ENCODE data around the gene TSPAN9. TPM values are rescaled to one million over a fixed set of nuclear protein-coding genes. Genes with fewer than 3 reads are reported as not detected.

Gene TSPAN9
- total RNA-seq, 4 donors from 2014 or later, result 15.7 to 32.6 (median 26.2) TPM

DNA sequence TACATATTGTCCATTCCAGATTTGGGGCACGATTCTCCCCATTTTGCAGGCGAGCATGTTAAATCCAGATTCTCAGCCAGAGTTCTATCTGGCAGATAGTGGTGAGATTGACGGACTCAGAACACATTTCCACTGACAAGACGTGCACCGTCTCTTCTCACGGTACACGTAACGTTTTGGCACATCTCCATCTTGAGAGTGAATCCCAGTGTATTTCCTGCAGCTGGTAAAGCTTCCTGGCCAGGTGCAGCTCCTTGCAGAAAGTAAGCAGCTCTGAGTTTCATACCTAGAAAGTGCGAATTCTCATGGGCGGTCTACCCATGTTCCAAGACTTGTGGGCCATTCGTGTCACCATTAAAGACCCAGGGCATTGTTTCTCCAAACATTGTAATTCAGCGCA lies 102.6 kb downstream of the TSPAN9 start:
- no peaks in the 10 kb centered on the region for H3K36me3 ChIP-seq
- H3K9me3 ChIP-seq, result no peaks in the 10 kb centered on the region
- no peak overlapping the region for H3K4me3 ChIP-seq
- H3K4me1 ChIP-seq, result peaks cover 0 to 6% (median 0%) of the 10 kb centered on the region in 4 donors
- DNase-seq (ENCODE audit: low spot score in 2 of 2), result no peak
- H3K27ac ChIP-seq, result no peak overlapping the region
- H3K27me3 ChIP-seq, result no peaks in the 10 kb centered on the region
- TF ChIP-seq EP300 (IDR thresholded peaks at IDR 0.05), result no peak
- TF ChIP-seq, protein P1, sequence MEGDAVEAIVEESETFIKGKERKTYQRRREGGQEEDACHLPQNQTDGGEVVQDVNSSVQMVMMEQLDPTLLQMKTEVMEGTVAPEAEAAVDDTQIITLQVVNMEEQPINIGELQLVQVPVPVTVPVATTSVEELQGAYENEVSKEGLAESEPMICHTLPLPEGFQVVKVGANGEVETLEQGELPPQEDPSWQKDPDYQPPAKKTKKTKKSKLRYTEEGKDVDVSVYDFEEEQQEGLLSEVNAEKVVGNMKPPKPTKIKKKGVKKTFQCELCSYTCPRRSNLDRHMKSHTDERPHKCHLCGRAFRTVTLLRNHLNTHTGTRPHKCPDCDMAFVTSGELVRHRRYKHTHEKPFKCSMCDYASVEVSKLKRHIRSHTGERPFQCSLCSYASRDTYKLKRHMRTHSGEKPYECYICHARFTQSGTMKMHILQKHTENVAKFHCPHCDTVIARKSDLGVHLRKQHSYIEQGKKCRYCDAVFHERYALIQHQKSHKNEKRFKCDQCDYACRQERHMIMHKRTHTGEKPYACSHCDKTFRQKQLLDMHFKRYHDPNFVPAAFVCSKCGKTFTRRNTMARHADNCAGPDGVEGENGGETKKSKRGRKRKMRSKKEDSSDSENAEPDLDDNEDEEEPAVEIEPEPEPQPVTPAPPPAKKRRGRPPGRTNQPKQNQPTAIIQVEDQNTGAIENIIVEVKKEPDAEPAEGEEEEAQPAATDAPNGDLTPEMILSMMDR (IDR thresholded peaks at IDR 0.05), result no peak
- no peak for TF ChIP-seq POLR2A (IDR thresholded peaks at IDR 0.05)
- 85 to 91% methylated on average over 12 of the region's 12 CpGs for WGBS, 2 donors

DNA sequence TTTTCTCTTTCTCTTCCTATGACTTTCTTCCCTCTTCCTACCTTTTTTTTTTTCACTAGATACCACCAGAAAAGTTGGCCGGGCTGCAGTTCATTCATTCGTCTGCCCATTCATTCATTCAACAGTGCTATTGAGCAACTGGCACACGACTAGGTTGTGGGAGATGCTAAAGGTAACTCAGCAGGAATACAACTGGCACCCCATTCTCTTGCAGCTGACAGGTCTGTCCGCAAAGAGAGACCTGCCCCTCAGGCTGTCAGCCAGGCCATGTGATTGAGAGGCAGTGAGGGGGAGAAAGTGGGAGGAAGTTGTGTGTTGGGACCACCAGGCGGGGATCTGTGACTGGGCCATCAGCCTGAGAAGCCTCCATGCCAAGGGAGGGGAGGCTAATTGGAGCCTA lies 105.2 kb downstream of the TSPAN9 start:
- Histone ChIP-seq H3K4me1 (peaks cover 0 to 18% (median 4%) of the 10 kb centered on the region in 4 donors), H3K9me3 (no peaks in the 10 kb centered on the region), H3K27me3 (no peaks in the 10 kb centered on the region), H3K27ac (no peak overlapping the region), H3K4me3 (no peak overlapping the region), H3K36me3 (no peaks in the 10 kb centered on the region)
- TF ChIP-seq EP300 (IDR thresholded peaks at IDR 0.05), result no peak
- no peak for DNase-seq (ENCODE audit: low spot score in 2 of 2)
- WGBS, 2 donors, result 73 to 83% methylated on average over 5 of the region's 5 CpGs

DNA sequence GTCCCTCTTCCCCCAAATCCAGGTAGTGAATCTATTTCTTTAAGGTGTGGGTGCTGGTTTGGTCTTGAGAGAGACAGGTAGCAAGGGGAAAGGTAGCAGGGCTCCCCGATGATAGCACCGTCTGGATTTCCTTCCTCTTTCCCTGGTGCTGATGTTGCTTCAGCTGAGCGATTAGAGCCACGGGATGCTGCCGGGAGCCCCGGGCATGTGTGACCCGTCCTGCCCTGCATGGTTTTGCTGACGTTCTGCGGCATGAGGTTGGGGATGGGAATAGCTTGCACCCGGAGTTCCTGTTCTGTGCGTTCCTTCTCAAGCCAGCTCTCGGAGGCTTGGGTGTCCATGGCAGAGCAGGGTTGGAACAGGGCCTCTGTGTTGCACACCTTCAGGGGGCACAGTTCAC lies 107.3 kb downstream of the TSPAN9 start:
- H3K27me3 ChIP-seq, result no peaks in the 10 kb centered on the region
- no peak overlapping the region for H3K4me3 ChIP-seq
- no peak overlapping the region for H3K27ac ChIP-seq
- peaks cover 0 to 13% (median 4%) of the 10 kb centered on the region in 4 donors for H3K4me1 ChIP-seq
- no peak for DNase-seq (ENCODE audit: low spot score in 2 of 2)
- H3K36me3 ChIP-seq, result no peaks in the 10 kb centered on the region
- WGBS, 2 donors, result 71 to 81% methylated on average over 9 to 10 of the region's 12 CpGs
- TF ChIP-seq EP300 (IDR thresholded peaks at IDR 0.05), result no peak
- TF ChIP-seq, protein P1 (IDR thresholded peaks at IDR 0.05), result no peak
- no peak for TF ChIP-seq POLR2A (IDR thresholded peaks at IDR 0.05)
- no peaks in the 10 kb centered on the region for H3K9me3 ChIP-seq

DNA sequence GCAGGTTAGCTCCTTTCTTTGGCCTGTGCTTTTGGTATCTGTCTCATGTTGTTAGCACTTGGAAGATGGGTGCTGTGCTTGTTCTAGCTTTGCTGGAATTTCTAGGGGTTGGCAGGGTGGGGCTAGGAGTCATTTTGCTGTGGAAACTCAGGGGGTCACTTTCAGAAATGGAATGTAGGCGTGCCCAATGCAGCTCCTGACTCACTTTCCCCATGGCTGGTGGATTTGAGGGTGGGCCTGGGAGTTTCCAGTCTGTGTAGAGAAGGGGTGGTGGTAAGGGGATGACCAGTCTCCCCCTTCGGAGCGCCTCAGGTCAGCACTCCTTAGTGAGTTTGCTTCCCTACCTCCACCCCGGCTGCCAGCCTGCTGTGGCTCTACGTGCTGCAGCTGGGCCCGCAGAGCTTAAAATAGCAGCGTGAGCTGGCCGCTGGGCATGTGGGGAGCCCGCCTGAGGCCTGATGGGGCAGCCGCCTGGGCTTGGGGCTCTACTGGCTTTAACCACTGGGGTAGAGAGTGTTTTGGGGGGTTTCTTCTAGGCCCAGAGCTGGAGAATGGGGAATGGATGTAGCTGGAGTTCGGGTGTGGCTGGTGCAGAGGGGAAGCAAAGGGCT lies 108.2 kb downstream of the TSPAN9 start:
- no peaks in the 10 kb centered on the region for H3K27me3 ChIP-seq
- no peak for DNase-seq (ENCODE audit: low spot score in 2 of 2)

DNA sequence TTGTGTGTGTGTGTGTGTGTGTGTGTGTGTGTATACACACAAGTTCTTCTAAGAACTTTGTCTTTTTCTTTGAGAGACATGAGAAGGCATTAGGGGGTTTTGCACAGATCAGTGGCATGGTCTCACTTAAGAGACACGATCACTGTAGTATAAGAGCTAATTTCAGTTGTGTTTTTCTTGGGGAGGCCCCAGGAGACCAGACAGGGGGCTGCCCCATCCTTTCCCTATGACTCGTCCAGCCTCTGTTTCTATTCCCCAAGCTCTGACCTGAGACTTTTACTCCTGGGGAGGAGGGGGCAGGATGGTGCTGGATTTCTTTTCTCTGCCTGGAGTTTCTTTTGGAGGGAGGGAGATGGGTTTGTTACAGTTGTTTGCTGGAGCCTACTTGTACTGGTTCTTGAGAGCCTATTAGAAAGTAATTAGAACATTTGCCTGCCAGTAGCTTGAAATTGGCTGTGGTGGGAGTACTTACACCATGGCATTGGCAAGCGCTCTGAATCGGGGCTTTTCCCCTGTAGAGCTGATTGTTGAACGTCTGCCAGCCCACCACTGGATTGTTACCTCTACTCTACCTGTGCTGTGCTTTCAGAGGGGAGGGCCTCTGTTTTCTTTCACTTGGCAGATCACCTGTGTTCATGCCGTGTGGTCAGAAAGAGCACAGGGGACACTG lies 109.5 kb downstream of the TSPAN9 start:
- Histone ChIP-seq H3K4me1 (peaks cover 0 to 13% (median 4%) of the 10 kb centered on the region in 4 donors), H3K27me3 (no peaks in the 10 kb centered on the region), H3K9me3 (no peaks in the 10 kb centered on the region), H3K27ac (no peak overlapping the region), H3K36me3 (no peaks in the 10 kb centered on the region), H3K4me3 (no peak overlapping the region)
- 71 to 75% methylated on average over 6 of the region's 6 CpGs for WGBS, 2 donors
- no peak for TF ChIP-seq EP300 (IDR thresholded peaks at IDR 0.05)
- TF ChIP-seq POLR2A (IDR thresholded peaks at IDR 0.05), result no peak
- TF ChIP-seq, protein P1 (IDR thresholded peaks at IDR 0.05), result no peak
- no peak for DNase-seq (ENCODE audit: low spot score in 2 of 2)

More for the DNA sequence above, 108.2 kb downstream of the TSPAN9 start:
- H3K4me3 ChIP-seq, result no peak overlapping the region
- 77 to 86% methylated on average over 9 to 11 of the region's 11 CpGs for WGBS, 2 donors
- no peaks in the 10 kb centered on the region for H3K9me3 ChIP-seq
- no peak overlapping the region for H3K27ac ChIP-seq
- peaks cover 0 to 13% (median 4%) of the 10 kb centered on the region in 4 donors for H3K4me1 ChIP-seq
- H3K36me3 ChIP-seq, result no peaks in the 10 kb centered on the region
- TF ChIP-seq, protein P1 (IDR thresholded peaks at IDR 0.05), result no peak
- TF ChIP-seq EP300 (IDR thresholded peaks at IDR 0.05) (no peak), POLR2A (IDR thresholded peaks at IDR 0.05) (no peak)

Data from tibial nerve (tissue), 4 donors.